H1 (cell line): ENCODE measurements around the gene MYOM1. TPM values are rescaled to one million over a fixed set of nuclear protein-coding genes. Genes with fewer than 3 reads are reported as not detected.

Experiments
- ASH2L ChIP-seq: fragments of 200-600, 300-600 bp; sonication (generic); IDR thresholded peaks from one replicate; pipeline ENCODE4 v1.7.1; 2017; ENCODE audit warnings: low read length
- BCL11A ChIP-seq, 2 experiments: IDR thresholded peaks; one replicate each; pipeline ENCODE4 v1.6.1; 2011; ENCODE audit warnings: low read depth in 2 of 2, low read length in 2 of 2, mild to moderate bottlenecking in 2 of 2
- CTBP2 ChIP-seq: IDR thresholded peaks from 2 replicates; pipeline ENCODE4 v1.7.0; 2011; ENCODE audit warnings: borderline replicate concordance, mild to moderate bottlenecking, moderate library complexity, mixed read lengths, low read length; ENCODE audit not compliant: insufficient read depth, insufficient read length
- KDM1A ChIP-seq: fragments of 200-600, 300-600 bp; sonication (generic); IDR thresholded peaks from 2 replicates; pipeline ENCODE4 v1.7.1; 2016; ENCODE audit warnings: mild to moderate bottlenecking, low read length, borderline replicate concordance
- NRF1 ChIP-seq: IDR thresholded peaks from 2 replicates; pipeline ENCODE4 v1.6.1; 2011; ENCODE audit warnings: mild to moderate bottlenecking, low read depth, low read length, improper control_type of control experiment
- PHF8 ChIP-seq: fragments of 200-600 bp; sonication (generic); conservative IDR thresholded peaks from 2 replicates; pipeline ENCODE4 v1.7.1; 2012; ENCODE audit warnings: low read depth, mild to moderate bottlenecking, inconsistent platforms, low read length, moderate library complexity
- RBBP5 ChIP-seq: IDR thresholded peaks from 2 replicates; pipeline ENCODE4 v1.7.1; 2012; ENCODE audit warnings: low read depth, mild to moderate bottlenecking, inconsistent platforms, low read length, moderate library complexity, borderline replicate concordance
- polyA plus RNA-seq, 7 experiments: library from polyadenylated mRNA; depleted of rRNA in 3 of 7; stranded (reverse) in 5 of 7; unstranded in 2 of 7; fragments of >200 nt in 5 of 7; fragments of 200-250 nt in 2 of 7; gene quantifications; 1 replicate in 5 of 7; 2 replicates in 1 of 7; 4 replicates in 1 of 7; pipeline versions ENCODE4 v1.2.1 to v1.2.3, GENCODE V29; 2011 to 2013; ENCODE audit warnings: missing spikeins in 2 of 7, mixed read lengths in 2 of 7
- total RNA-seq: library from RNA; stranded (reverse); fragmentation: NEBNext Ultra II Directional; extraction: Animal tissue kit (Norgen Biotek cat#: 25700); gene quantifications from 2 replicates; pipeline ENCODE4 v1.2.1, GENCODE V29; 2021

The MYOM1 gene
- total and polyA plus RNA-seq, 2 of the 8 experiments (the other 6 are each of a cell fraction or from before 2014, with no cell fraction given) = 0.06 to 0.32 TPM

DNA sequence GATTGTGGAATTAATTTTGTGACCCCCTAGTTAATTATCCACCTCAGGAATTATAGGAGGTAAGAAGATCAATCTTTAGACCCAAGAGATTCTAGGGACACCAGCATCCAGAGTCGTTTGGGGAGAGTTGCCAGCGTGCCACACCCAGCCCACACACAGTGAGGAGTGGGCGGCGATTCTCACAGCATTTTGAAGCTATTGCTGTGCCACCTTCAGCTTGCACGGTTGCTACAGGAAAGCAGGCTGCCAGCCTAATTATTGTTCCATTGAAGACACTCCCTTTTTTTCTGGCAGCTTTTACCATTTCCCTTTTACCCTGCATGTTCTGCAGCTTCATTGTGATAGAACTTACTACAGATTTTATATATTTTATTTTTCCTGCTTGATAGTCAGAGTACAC is 14.7 kb upstream of the MYOM1 start (continued):
- no peak for TF ChIP-seq BCL11A (IDR thresholded peaks at IDR 0.05; ENCODE audit: low read depth in 2 of 2, low read length in 2 of 2)
- no peak for TF ChIP-seq KDM1A
- no peak for TF ChIP-seq ASH2L
- no peak for TF ChIP-seq PHF8
- no peak for TF ChIP-seq CTBP2
- TF ChIP-seq RBBP5 = no peak
- no peak for TF ChIP-seq NRF1
